ENCODE data around the gene PTPA. TPM values are rescaled to one million over a fixed set of nuclear protein-coding genes. Genes with fewer than 3 reads are reported as not detected.
"Not testable (repeated sequence)": the region's sequence is repeated elsewhere in the genome, so short reads cannot be mapped to it uniquely, and the experiment has no call there.

PTPA gene
- total RNA-seq, 1 experiment from 2014 or later, result 76.2 TPM

- Mint-ChIP-seq H3K36me3 (ENCODE audit: insufficient read depth, unreplicated experiment) (peaks cover 24% of the 10 kb centered on the region), H3K27ac (ENCODE audit: unreplicated experiment) (no peak overlapping the region), H3K9me3 (ENCODE audit: low read depth, unreplicated experiment) (no peaks in the 10 kb centered on the region), H3K4me3 (ENCODE audit: low read depth, unreplicated experiment) (no peak overlapping the region), H3K4me1 (ENCODE audit: low read depth, unreplicated experiment) (peaks cover 37% of the 10 kb centered on the region), H3K27me3 (ENCODE audit: unreplicated experiment) (no peaks in the 10 kb centered on the region)
- DNase-seq, result no peak
- CTCF ChIA-PET, result no interaction called here
- no TSS peak for BruUV-seq (replicated peaks)
- intact Hi-C loops (cut with micrococcal nuclease; ENCODE audit: unreplicated experiment), result no loop called here
- TF ChIP-seq CTCF (IDR thresholded peaks at IDR 0.05; ENCODE audit: unreplicated experiment), result no peak
Measured at GRCh38 chr9:129185991-129186390, 74.8 kb downstream of the PTPA start.

- Mint-ChIP-seq H3K4me1 (ENCODE audit: low read depth, unreplicated experiment) (peaks cover 27% of the 10 kb centered on the region), H3K9me3 (ENCODE audit: low read depth, unreplicated experiment) (no peaks in the 10 kb centered on the region), H3K27ac (ENCODE audit: unreplicated experiment) (no peak overlapping the region), H3K36me3 (ENCODE audit: insufficient read depth, unreplicated experiment) (peaks cover 15% of the 10 kb centered on the region), H3K27me3 (ENCODE audit: unreplicated experiment) (no peaks in the 10 kb centered on the region), H3K4me3 (ENCODE audit: low read depth, unreplicated experiment) (no peak overlapping the region)
- BruUV-seq (replicated peaks), result no TSS peak
- intact Hi-C loops (cut with micrococcal nuclease; ENCODE audit: unreplicated experiment), result no loop called here
- CTCF ChIA-PET, result no interaction called here
- no peak for DNase-seq
- TF ChIP-seq CTCF (IDR thresholded peaks at IDR 0.05; ENCODE audit: unreplicated experiment), result no peak
Measured at GRCh38 chr9:129187042-129187441, 75.8 kb downstream of the PTPA start.

GRCh38 chr9:129189971-129190370, 78.8 kb downstream of the PTPA start:
- H3K4me3 Mint-ChIP-seq (ENCODE audit: low read depth, unreplicated experiment); BruUV-seq (replicated peaks); intact Hi-C loops (cut with micrococcal nuclease; ENCODE audit: unreplicated experiment); CTCF ChIA-PET; DNase-seq; H3K9me3 Mint-ChIP-seq (ENCODE audit: low read depth, unreplicated experiment); H3K36me3 Mint-ChIP-seq (ENCODE audit: insufficient read depth, unreplicated experiment); H3K27ac Mint-ChIP-seq (ENCODE audit: unreplicated experiment); H3K4me1 Mint-ChIP-seq (ENCODE audit: low read depth, unreplicated experiment): not testable (repeated sequence)
- peaks cover 12% of the 10 kb centered on the region for H3K27me3 Mint-ChIP-seq (ENCODE audit: unreplicated experiment)

- CTCF ChIA-PET, result no interaction called here
Measured at GRCh38 chr9:129191234-129191633, 80.0 kb downstream of the PTPA start.

GRCh38 chr9:129193655-129194054, 82.4 kb downstream of the PTPA start:
- H3K4me1 Mint-ChIP-seq (ENCODE audit: low read depth, unreplicated experiment), result no peaks in the 10 kb centered on the region
- CTCF ChIA-PET, result no interaction called here
- DNase-seq, result no peak
- H3K27me3 Mint-ChIP-seq (ENCODE audit: unreplicated experiment), result peaks cover 12% of the 10 kb centered on the region
- no peaks in the 10 kb centered on the region for H3K36me3 Mint-ChIP-seq (ENCODE audit: insufficient read depth, unreplicated experiment)
- no peak for TF ChIP-seq CTCF (IDR thresholded peaks at IDR 0.05; ENCODE audit: unreplicated experiment)
- no peak overlapping the region for H3K27ac Mint-ChIP-seq (ENCODE audit: unreplicated experiment)
- BruUV-seq (replicated peaks), result no TSS peak
- no peak overlapping the region for H3K4me3 Mint-ChIP-seq (ENCODE audit: low read depth, unreplicated experiment)
- intact Hi-C loops (cut with micrococcal nuclease; ENCODE audit: unreplicated experiment), result no loop called here
- H3K9me3 Mint-ChIP-seq (ENCODE audit: low read depth, unreplicated experiment), result no peaks in the 10 kb centered on the region

More at GRCh38 chr9:129191234-129191633, 80.0 kb downstream of the PTPA start:
- Mint-ChIP-seq H3K9me3 (ENCODE audit: low read depth, unreplicated experiment) (no peaks in the 10 kb centered on the region), H3K36me3 (ENCODE audit: insufficient read depth, unreplicated experiment) (no peaks in the 10 kb centered on the region), H3K27me3 (ENCODE audit: unreplicated experiment) (peaks cover 12% of the 10 kb centered on the region), H3K4me1 (ENCODE audit: low read depth, unreplicated experiment) (no peaks in the 10 kb centered on the region), H3K27ac (ENCODE audit: unreplicated experiment) (no peak overlapping the region), H3K4me3 (ENCODE audit: low read depth, unreplicated experiment) (no peak overlapping the region)
- no peak for TF ChIP-seq CTCF (IDR thresholded peaks at IDR 0.05; ENCODE audit: unreplicated experiment)
- DNase-seq, result no peak
- intact Hi-C loops (cut with micrococcal nuclease; ENCODE audit: unreplicated experiment), result no loop called here
- BruUV-seq (replicated peaks), result no TSS peak

Data from Calu3 (cell line).